HepG2 (cell line): Measurements from ENCODE around the gene PAPOLB.

Experiments
- CHD2 ChIP-seq: IDR thresholded peaks from 2 replicates; pipeline ENCODE4 v1.6.1; 2011; ENCODE audit warnings: low read depth, low read length, improper control_type of control experiment
- HCFC1 ChIP-seq: fragments of 150-350 bp; IDR thresholded peaks from 2 replicates; pipeline ENCODE4 v1.6.1; 2014; ENCODE audit warnings: low read depth, low read length
- KLF9 ChIP-seq: IDR thresholded peaks from 2 replicates; pipeline ENCODE4 v1.6.1; 2016; ENCODE audit warnings: low read depth
- NCOA1 ChIP-seq: sonication (generic); formaldehyde crosslinking; IDR thresholded peaks from 2 replicates; pipeline ENCODE4 v1.9.0; 2021; ENCODE audit warnings: missing genetic modification reagents
- NPAS2 ChIP-seq: sonication (generic); formaldehyde crosslinking; IDR thresholded peaks from 2 replicates; pipeline ENCODE4 v1.8.0; 2022; ENCODE audit warnings: mild to moderate bottlenecking, missing genetic modification reagents, borderline replicate concordance
- SETDB1 ChIP-seq: sonication (generic); formaldehyde crosslinking; IDR thresholded peaks from 2 replicates; pipeline ENCODE4 v1.5.1; 2020; ENCODE audit warnings: missing genetic modification reagents, mild to moderate bottlenecking, borderline replicate concordance
- ZNF160 ChIP-seq: sonication (generic); formaldehyde crosslinking; IDR thresholded peaks from 2 replicates; pipeline ENCODE4 v1.8.0; 2022; ENCODE audit warnings: mild to moderate bottlenecking, inconsistent platforms, missing genetic modification reagents
- ZNF17 ChIP-seq: sonication (generic); formaldehyde crosslinking; IDR thresholded peaks from 2 replicates; pipeline ENCODE4 v1.5.0; 2020; ENCODE audit warnings: mild to moderate bottlenecking, missing genetic modification reagents

- no peak for TF ChIP-seq KLF9
- no peak for TF ChIP-seq NCOA1
- TF ChIP-seq SETDB1 (CRISPR knock-in tag): no peak
- TF ChIP-seq CHD2: no peak
- no peak for TF ChIP-seq NPAS2 (CRISPR knock-in tag)
- TF ChIP-seq ZNF17: no peak
- no peak for TF ChIP-seq HCFC1
- TF ChIP-seq ZNF160 (CRISPR knock-in tag): no peak
Measured at GRCh38 chr7:4828720-4829383, 33.0 kb downstream of the PAPOLB start.
